ENCODE results near the gene CILP2. TPM values are rescaled to one million over a fixed set of nuclear protein-coding genes. Genes with fewer than 3 reads are reported as not detected.

The CILP2 gene
- total RNA-seq, 2 experiments from 2014 or later: 1.1 to 1.7 TPM

GRCh38 chr19:19502808-19503602, 35.1 kb upstream of the CILP2 start:
- DNase-seq (no peak), ATAC-seq (ENCODE audit: poor library complexity) (no peak)
- Mint-ChIP-seq H3K4me3 (no peak overlapping the region), H3K4me1 (ENCODE audit: low read depth) (no peaks in the 10 kb centered on the region), H3K36me3 (ENCODE audit: low read depth) (peaks cover 83% of the 10 kb centered on the region), H3K9me3 (no peaks in the 10 kb centered on the region), H3K27ac (no peak overlapping the region), H3K27me3 (no peaks in the 10 kb centered on the region)
- no peaks in the 10 kb centered on the region for H3K4me1 ChIP-seq (ENCODE audit: insufficient read depth, low read length)
- peaks cover 92% of the 10 kb centered on the region for H3K36me3 ChIP-seq (ENCODE audit: insufficient read depth, low read length)
- intact Hi-C loops (cut with DNase I, micrococcal nuclease): no loop called here
- CTCF ChIA-PET: no interaction called here
- no peaks in the 10 kb centered on the region for H3K27me3 ChIP-seq (ENCODE audit: control insufficient read depth in 1 of 2, insufficient read depth in 2 of 2, low read length in 2 of 2)
- H3K27ac ChIP-seq (ENCODE audit: low read depth in 1 of 2, low read length in 2 of 2): no peak overlapping the region
- H3K4me3 ChIP-seq (ENCODE audit: low read length): no peak overlapping the region
- POLR2A ChIA-PET: no interaction called here
- no peaks in the 10 kb centered on the region for H3K9me3 ChIP-seq (ENCODE audit: control insufficient read depth in 1 of 2, insufficient read depth in 1 of 2, low read length in 2 of 2)
- TF ChIP-seq, protein P1, sequence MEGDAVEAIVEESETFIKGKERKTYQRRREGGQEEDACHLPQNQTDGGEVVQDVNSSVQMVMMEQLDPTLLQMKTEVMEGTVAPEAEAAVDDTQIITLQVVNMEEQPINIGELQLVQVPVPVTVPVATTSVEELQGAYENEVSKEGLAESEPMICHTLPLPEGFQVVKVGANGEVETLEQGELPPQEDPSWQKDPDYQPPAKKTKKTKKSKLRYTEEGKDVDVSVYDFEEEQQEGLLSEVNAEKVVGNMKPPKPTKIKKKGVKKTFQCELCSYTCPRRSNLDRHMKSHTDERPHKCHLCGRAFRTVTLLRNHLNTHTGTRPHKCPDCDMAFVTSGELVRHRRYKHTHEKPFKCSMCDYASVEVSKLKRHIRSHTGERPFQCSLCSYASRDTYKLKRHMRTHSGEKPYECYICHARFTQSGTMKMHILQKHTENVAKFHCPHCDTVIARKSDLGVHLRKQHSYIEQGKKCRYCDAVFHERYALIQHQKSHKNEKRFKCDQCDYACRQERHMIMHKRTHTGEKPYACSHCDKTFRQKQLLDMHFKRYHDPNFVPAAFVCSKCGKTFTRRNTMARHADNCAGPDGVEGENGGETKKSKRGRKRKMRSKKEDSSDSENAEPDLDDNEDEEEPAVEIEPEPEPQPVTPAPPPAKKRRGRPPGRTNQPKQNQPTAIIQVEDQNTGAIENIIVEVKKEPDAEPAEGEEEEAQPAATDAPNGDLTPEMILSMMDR (IDR thresholded peaks at IDR 0.05): no peak

DNA sequence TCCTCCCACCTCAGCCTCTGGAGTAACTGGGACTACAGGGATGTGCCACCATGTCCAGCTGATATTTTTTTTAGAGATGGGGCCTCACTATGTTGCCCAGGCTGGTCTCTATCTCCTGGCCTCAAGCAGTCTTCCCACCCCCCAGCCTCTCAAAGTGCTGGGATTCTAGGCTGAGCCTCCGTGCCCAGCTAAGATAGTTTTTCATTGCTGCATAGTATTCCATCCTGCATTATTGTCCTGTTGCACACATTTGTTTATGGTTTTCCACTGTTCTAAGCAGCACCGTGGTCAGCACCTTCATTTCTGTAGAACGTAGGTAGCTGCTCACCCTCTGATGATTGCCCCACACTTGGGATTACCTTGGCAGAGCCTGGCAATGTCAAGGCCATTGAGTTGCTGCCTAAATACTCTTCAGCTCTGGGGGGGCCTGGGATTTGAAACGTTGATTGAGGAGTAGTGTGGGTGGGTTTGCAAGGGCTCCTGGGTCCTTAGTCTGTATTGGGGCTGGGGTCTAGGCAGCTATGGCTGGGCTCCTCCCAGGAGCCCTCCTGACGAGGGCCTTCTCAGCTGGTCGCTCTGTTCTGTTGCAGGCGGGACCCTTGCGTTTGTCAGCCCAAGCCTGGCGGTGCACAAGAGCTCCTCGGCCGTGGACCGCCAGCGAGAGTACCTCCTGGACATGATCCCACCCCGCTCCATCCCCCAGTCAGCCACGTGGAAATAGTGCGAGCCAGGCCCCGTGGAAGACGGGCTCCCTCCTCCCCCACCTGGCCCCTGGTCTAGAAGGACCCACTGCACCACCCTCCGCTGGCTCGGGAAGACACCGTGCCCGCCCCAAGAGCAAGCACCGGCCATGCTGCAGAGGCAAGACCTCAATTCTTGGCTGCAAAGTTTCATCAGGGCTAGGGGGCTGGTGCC, 33.1 kb upstream of the CILP2 start:
- H3K4me3 ChIP-seq (ENCODE audit: low read length): no peak overlapping the region
- Mint-ChIP-seq H3K27ac (no peak overlapping the region), H3K27me3 (no peaks in the 10 kb centered on the region), H3K4me3 (no peak overlapping the region), H3K36me3 (ENCODE audit: low read depth) (peaks cover 75% of the 10 kb centered on the region), H3K9me3 (no peaks in the 10 kb centered on the region), H3K4me1 (ENCODE audit: low read depth) (no peaks in the 10 kb centered on the region)
- DNase-seq: no peak
- CTCF ChIA-PET: no interaction called here
- H3K9me3 ChIP-seq (ENCODE audit: control insufficient read depth in 1 of 2, insufficient read depth in 1 of 2, low read length in 2 of 2): no peaks in the 10 kb centered on the region
- no peaks in the 10 kb centered on the region for H3K27me3 ChIP-seq (ENCODE audit: control insufficient read depth in 1 of 2, insufficient read depth in 2 of 2, low read length in 2 of 2)
- H3K36me3 ChIP-seq (ENCODE audit: insufficient read depth, low read length): peaks cover 72% of the 10 kb centered on the region
- no peaks in the 10 kb centered on the region for H3K4me1 ChIP-seq (ENCODE audit: insufficient read depth, low read length)
- TF ChIP-seq, protein P1 (IDR thresholded peaks at IDR 0.05): no peak
- intact Hi-C loops (cut with DNase I, micrococcal nuclease): no loop called here
- POLR2A ChIA-PET: interaction anchor here (0.6 kb wide), 1 partner anchor 12 kb away, joined by 3 read pairs; no protein-coding TSS in a partner anchor
- no peak for ATAC-seq (ENCODE audit: poor library complexity)
- no peak overlapping the region for H3K27ac ChIP-seq (ENCODE audit: low read depth in 1 of 2, low read length in 2 of 2)

DNA sequence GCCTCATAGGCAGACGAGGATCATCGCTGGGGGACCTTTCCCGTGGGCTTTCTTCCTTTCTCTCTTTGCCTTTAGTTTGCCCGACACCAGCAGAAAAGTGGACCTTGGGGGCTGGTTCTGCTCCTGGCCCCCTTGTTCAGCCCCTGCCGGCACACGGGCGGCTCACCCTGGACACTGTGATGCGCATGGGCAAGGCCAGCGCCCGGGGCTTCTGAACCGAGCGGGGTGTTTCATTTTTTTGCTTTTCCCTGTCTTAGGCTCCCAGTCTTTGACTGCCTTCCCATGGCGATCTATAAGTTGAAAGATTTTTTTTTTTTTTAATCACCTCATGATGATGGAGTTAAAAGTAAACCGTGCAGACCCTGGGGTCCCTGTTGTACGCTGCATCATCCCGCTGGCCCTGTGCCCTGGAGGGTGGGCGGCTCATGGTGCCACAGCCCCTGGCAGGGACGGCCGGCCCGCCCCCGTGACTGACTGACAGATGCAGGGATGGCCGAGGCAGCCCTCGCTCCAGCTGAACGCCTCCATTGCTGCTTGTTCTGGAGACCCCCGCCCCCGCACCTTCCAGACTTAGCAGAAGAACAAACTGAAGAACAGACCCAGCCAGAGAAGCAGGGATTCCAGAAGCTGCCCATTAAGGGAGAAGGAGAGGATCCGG, 32.3 kb upstream of the CILP2 start:
- intact Hi-C loops (cut with DNase I, micrococcal nuclease): no loop called here
- POLR2A ChIA-PET: no interaction called here
- Histone ChIP-seq H3K9me3 (ENCODE audit: control insufficient read depth in 1 of 2, insufficient read depth in 1 of 2, low read length in 2 of 2) (no peaks in the 10 kb centered on the region), H3K27ac (ENCODE audit: low read depth in 1 of 2, low read length in 2 of 2) (no peak overlapping the region), H3K27me3 (ENCODE audit: control insufficient read depth in 1 of 2, insufficient read depth in 2 of 2, low read length in 2 of 2) (no peaks in the 10 kb centered on the region), H3K4me3 (ENCODE audit: low read length) (no peak overlapping the region), H3K36me3 (ENCODE audit: insufficient read depth, low read length) (peaks cover 64% of the 10 kb centered on the region), H3K4me1 (ENCODE audit: insufficient read depth, low read length) (no peaks in the 10 kb centered on the region)
- TF ChIP-seq, protein P1 (IDR thresholded peaks at IDR 0.05): no peak
- no peak overlapping the region for H3K27ac Mint-ChIP-seq
- CTCF ChIA-PET: no interaction called here
- ATAC-seq (ENCODE audit: poor library complexity): no peak
- no peak overlapping the region for H3K4me3 Mint-ChIP-seq
- H3K36me3 Mint-ChIP-seq (ENCODE audit: low read depth): peaks cover 69% of the 10 kb centered on the region
- no peaks in the 10 kb centered on the region for H3K4me1 Mint-ChIP-seq (ENCODE audit: low read depth)
- H3K9me3 Mint-ChIP-seq: no peaks in the 10 kb centered on the region
- no peak for DNase-seq
- no peaks in the 10 kb centered on the region for H3K27me3 Mint-ChIP-seq

All from CD4-positive, alpha-beta T cell (primary cell).